ENCODE measurements around the gene SYCP2. TPM values are rescaled to one million over a fixed set of nuclear protein-coding genes. Genes with fewer than 3 reads are reported as not detected.

SYCP2 gene
- total and polyA plus RNA-seq, 2 of the 8 experiments (the other 6 are each of a cell fraction or from before 2014, with no cell fraction given): 0.02 to 0.50 TPM

- DNase-seq (ENCODE audit: low read depth in 1 of 2, low spot score in 2 of 2): no peak
- Histone ChIP-seq H3K23ac (ENCODE audit: insufficient read length) (no peak overlapping the region), H3K14ac (ENCODE audit: insufficient read length) (no peak overlapping the region), H2BK20ac (ENCODE audit: low read length) (no peak overlapping the region), H3K9ac (replicated peaks in 1 of 4; ENCODE audit: extremely low read depth in 1 of 4, low read depth in 3 of 4, low read length in 3 of 4) (no peak overlapping the region), H3K4me1 (replicated peaks in 1 of 4; ENCODE audit: control insufficient read depth in 3 of 4, insufficient read depth in 4 of 4, low read length in 3 of 4) (no peaks in the 10 kb centered on the region), H3K4me3 (ENCODE audit: extremely low read depth in 1 of 4, insufficient read depth in 2 of 4, low read depth in 3 of 4, low read length in 4 of 4) (no peak overlapping the region), H3K18ac (ENCODE audit: extremely low read depth, low read length) (no peak overlapping the region), H3K79me2 (ENCODE audit: control insufficient read depth in 1 of 2, insufficient read depth in 2 of 2, low read length in 2 of 2) (no peaks in the 10 kb centered on the region), H2BK5ac (ENCODE audit: low read depth, low read length) (no peak overlapping the region), H4K8ac (ENCODE audit: extremely low read depth, insufficient read depth, low read length) (no peak overlapping the region), H4K5ac (ENCODE audit: insufficient read length, low read depth, low read length) (no peak overlapping the region), H3K4ac (replicated peaks; ENCODE audit: insufficient read length, low read depth, low read length) (no peak overlapping the region), H2AFZ (ENCODE audit: low read length) (no peak overlapping the region), H2AK5ac (ENCODE audit: low read depth, low read length) (no peak overlapping the region), H4K91ac (replicated peaks; ENCODE audit: insufficient read length, low read length) (no peak overlapping the region), H2BK15ac (ENCODE audit: low read length) (no peak overlapping the region), H3K4me2 (ENCODE audit: insufficient read depth in 1 of 2, low read depth in 2 of 2, low read length in 2 of 2) (no peak overlapping the region), H3K9me3 (ENCODE audit: insufficient read depth in 2 of 2, low read depth in 1 of 2, low read length in 1 of 2) (peaks cover 43% of the 10 kb centered on the region in 2 experiments), H3K36me3 (ENCODE audit: control insufficient read depth in 2 of 4, insufficient read depth in 4 of 4, low read length in 3 of 4) (0 out of 8 replicates have a peak, but pooled peaks cover 0 to 2% (median 0%) of the 10 kb centered on the region in 4 experiments), H3K23me2 (ENCODE audit: low read depth, low read length) (no peaks in the 10 kb centered on the region), H3K79me1 (ENCODE audit: low read depth, low read length) (no peaks in the 10 kb centered on the region), H2BK120ac (replicated peaks; ENCODE audit: low read depth, low read length) (no peak overlapping the region), H3K56ac (replicated peaks; ENCODE audit: insufficient read length, low read depth, low read length) (no peak overlapping the region), H2BK12ac (ENCODE audit: low read depth, low read length) (no peak overlapping the region), H3K27ac (ENCODE audit: low read depth, low read length) (no peak overlapping the region), H3K27me3 (replicated peaks in 1 of 4; ENCODE audit: control insufficient read depth in 3 of 4, extremely low read depth in 1 of 4, insufficient read depth in 3 of 4, low read length in 3 of 4) (no peaks in the 10 kb centered on the region), H4K20me1 (replicated peaks in 1 of 2; ENCODE audit: control insufficient read depth in 1 of 2, insufficient read depth in 2 of 2, low read length in 2 of 2) (no peaks in the 10 kb centered on the region)
- POLR2A ChIA-PET (ENCODE audit: partially characterized antibody): no interaction called here
- FAIRE-seq: no peak
- CTCF ChIA-PET (ENCODE audit: partially characterized antibody): interaction anchor here (0.6 to 1.5 kb wide), 2 partner anchors 9 to 506 kb away, joined by 3 read pairs; no protein-coding TSS in a partner anchor
- WGBS, 2 experiments (ENCODE audit: extremely low coverage in 1 of 2, insufficient coverage in 1 of 2, insufficient read length in 1 of 2, insufficient replicate concordance in 2 of 2, low coverage in 1 of 2, low lambda C conversion rate in 2 of 2, missing lambda C conversion rate in 1 of 2): 75% methylated on average over 2 of the region's 2 CpGs; no CpG with 5 or more reads in 1 of the 2 experiments
- TF ChIP-seq NRF1 (IDR thresholded peaks at IDR 0.05; ENCODE audit: low read depth, low read length) (no peak), POLR2AphosphoS5 (IDR thresholded peaks at IDR 0.05; ENCODE audit: low read depth, low read length) (no peak), SIX5 (IDR thresholded peaks at IDR 0.05; ENCODE audit: low read depth, low read length) (no peak), CTBP2 (IDR thresholded peaks at IDR 0.05; ENCODE audit: borderline replicate concordance, insufficient read depth, insufficient read length, low read length) (no peak), GABPA (IDR thresholded peaks at IDR 0.05; ENCODE audit: borderline replicate concordance, insufficient read depth, low read length) (no peak), EZH2 (IDR thresholded peaks at IDR 0.05; ENCODE audit: low read depth, low read length, severe bottlenecking) (no peak), ATF2 (IDR thresholded peaks at IDR 0.05; ENCODE audit: low read length) (no peak), POLR2A (IDR thresholded peaks at IDR 0.05; ENCODE audit: control extremely low read depth in 1 of 2, low read depth in 2 of 2, low read length in 2 of 2) (no peak), RNF2 (IDR thresholded peaks at IDR 0.05; ENCODE audit: borderline replicate concordance, low read depth, low read length, missing control alignments, poor library complexity, severe bottlenecking) (no peak), TAF1 (IDR thresholded peaks at IDR 0.05; ENCODE audit: low read depth, low read length) (no peak)
These were observed 85.3 kb downstream of the SYCP2 start for GRCh38 chr20:59848182-59848581.

All from H1 (cell line).